Neutrophil (primary cell): ENCODE data around the gene TDP2.
"Not testable (repeated sequence)": the region's sequence is repeated elsewhere in the genome, so short reads cannot be mapped to it uniquely, and the experiment has no call there.

Experiments used
- H3K27ac ChIP-seq: fragments of 200-600 bp; sonication (generic); 2 replicates; pipeline ENCODE4 v1.5.1; 2016; ENCODE audit warnings: mild to moderate bottlenecking, moderate library complexity
- H3K27me3 ChIP-seq: fragments of 200-600 bp; sonication (generic); 2 replicates; pipeline ENCODE4 v1.6.0; 2016; ENCODE audit warnings: mild to moderate bottlenecking
- H3K36me3 ChIP-seq: fragments of 200-600 bp; sonication (generic); 2 replicates; pipeline ENCODE4 v1.5.1; 2017
- H3K4me1 ChIP-seq, 2 experiments: fragments of 200-600 bp in 1 of 2; sonication (generic) in 1 of 2; 1 replicate in 1 of 2; 2 replicates in 1 of 2; pipeline versions ENCODE4 v1.5.1 to v1.6.1; 2013 to 2016; ENCODE audit warnings: low read depth in 1 of 2, low read length in 1 of 2, mild to moderate bottlenecking in 1 of 2, moderate library complexity in 1 of 2; ENCODE audit not compliant: control insufficient read depth in 1 of 2, insufficient read depth in 1 of 2
- H3K4me3 ChIP-seq, 2 experiments: fragments of 200-600 bp in 1 of 2; sonication (generic) in 1 of 2; 1 replicate in 1 of 2; 2 replicates in 1 of 2; pipeline ENCODE4 v1.5.1; 2013 to 2016; ENCODE audit warnings: low read depth in 1 of 2, low read length in 1 of 2, mild to moderate bottlenecking in 1 of 2, moderate library complexity in 1 of 2
- H3K9me3 ChIP-seq: fragments of 200-600 bp; sonication (generic); 2 replicates; pipeline ENCODE4 v1.5.1; 2016
- TF ChIP-seq, protein P1 (sequence below): fragments of 200-600 bp; sonication (generic); IDR thresholded peaks from 2 replicates; pipeline ENCODE4 v1.5.1; 2016; ENCODE audit warnings: antibody characterized with exemption

TDP2 gene

DNA sequence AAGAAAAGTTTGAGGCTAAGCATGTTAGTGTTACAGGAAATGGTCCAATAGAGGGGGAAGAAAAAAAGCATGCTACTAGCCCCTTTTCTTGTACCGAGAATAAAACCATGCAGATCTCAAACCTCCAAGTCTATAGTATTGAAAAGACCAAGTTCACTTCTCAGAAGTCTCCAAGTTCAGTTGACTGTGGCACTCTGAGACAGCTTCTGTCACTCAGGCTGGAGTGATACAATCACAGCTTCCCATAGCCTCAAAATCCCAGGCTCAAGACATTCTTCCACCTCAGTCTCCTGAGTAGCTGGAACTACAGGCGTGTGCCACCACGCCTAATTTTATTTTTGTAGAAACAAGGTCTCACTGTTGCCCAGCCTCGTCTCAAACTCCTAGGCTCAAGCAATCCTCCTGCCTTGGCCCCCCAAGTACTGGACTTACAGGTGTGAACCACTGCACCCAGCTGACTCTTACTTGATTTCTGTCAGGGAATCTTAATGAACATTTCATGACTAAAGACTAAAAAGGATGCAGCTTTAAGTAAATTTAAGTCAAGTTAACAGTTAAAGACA lies 36.1 kb upstream of the TDP2 start:
- H3K36me3 ChIP-seq: peaks cover 79% of the 10 kb centered on the region

GRCh38 chr6:24699521-24700359 lies 33.0 kb upstream of the TDP2 start:
- no peak overlapping the region for H3K4me3 ChIP-seq
- TF ChIP-seq, protein P1, sequence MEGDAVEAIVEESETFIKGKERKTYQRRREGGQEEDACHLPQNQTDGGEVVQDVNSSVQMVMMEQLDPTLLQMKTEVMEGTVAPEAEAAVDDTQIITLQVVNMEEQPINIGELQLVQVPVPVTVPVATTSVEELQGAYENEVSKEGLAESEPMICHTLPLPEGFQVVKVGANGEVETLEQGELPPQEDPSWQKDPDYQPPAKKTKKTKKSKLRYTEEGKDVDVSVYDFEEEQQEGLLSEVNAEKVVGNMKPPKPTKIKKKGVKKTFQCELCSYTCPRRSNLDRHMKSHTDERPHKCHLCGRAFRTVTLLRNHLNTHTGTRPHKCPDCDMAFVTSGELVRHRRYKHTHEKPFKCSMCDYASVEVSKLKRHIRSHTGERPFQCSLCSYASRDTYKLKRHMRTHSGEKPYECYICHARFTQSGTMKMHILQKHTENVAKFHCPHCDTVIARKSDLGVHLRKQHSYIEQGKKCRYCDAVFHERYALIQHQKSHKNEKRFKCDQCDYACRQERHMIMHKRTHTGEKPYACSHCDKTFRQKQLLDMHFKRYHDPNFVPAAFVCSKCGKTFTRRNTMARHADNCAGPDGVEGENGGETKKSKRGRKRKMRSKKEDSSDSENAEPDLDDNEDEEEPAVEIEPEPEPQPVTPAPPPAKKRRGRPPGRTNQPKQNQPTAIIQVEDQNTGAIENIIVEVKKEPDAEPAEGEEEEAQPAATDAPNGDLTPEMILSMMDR: no peak
- no peaks in the 10 kb centered on the region for H3K4me1 ChIP-seq
- no peak overlapping the region for H3K27ac ChIP-seq
- no peaks in the 10 kb centered on the region for H3K9me3 ChIP-seq
- peaks cover 50% of the 10 kb centered on the region for H3K36me3 ChIP-seq
- H3K27me3 ChIP-seq: no peaks in the 10 kb centered on the region

More for the DNA sequence above, 36.1 kb upstream of the TDP2 start:
- Histone ChIP-seq H3K4me1 (no peaks in the 10 kb centered on the region), H3K4me3 (no peak overlapping the region), H3K27me3 (no peaks in the 10 kb centered on the region), H3K9me3 (no peaks in the 10 kb centered on the region), H3K27ac (peak overlapping the region; percentile 18)
- TF ChIP-seq, protein P1: no peak

GRCh38 chr6:24696097-24696496 lies 29.4 kb upstream of the TDP2 start:
- no peak overlapping the region for H3K27ac ChIP-seq
- TF ChIP-seq, protein P1: no peak

GRCh38 chr6:24695635-24696034 lies 28.9 kb upstream of the TDP2 start:
- H3K27ac ChIP-seq, H3K4me1 ChIP-seq, H3K4me3 ChIP-seq, H3K9me3 ChIP-seq, H3K27me3 ChIP-seq: not testable (repeated sequence)
- TF ChIP-seq, protein P1: peak; percentile 63
- H3K36me3 ChIP-seq: peaks cover 12% of the 10 kb centered on the region

More at GRCh38 chr6:24696097-24696496, 29.4 kb upstream of the TDP2 start:
- Histone ChIP-seq H3K4me3 (no peak overlapping the region), H3K9me3 (no peaks in the 10 kb centered on the region), H3K36me3 (peaks cover 16% of the 10 kb centered on the region), H3K4me1 (no peaks in the 10 kb centered on the region), H3K27me3 (no peaks in the 10 kb centered on the region)

DNA sequence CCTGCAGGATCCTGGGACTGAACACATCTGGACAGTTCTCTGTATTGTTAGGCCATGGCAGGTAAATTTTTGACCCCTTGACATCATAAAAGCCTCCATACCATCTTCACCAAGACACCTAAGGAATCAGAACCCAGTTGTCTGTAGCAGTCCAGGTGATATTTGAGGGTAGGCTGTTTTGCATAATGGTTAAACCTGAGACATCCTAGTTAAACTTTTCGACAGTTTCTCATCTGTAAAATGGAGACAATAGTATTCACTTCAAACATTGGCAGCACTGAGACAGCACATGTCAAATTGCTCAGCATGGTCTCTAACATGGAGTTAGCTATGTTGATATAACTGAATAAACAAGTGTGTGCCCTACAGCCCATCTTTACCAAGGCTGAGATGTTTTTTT lies 27.5 kb upstream of the TDP2 start:
- no peaks in the 10 kb centered on the region for H3K9me3 ChIP-seq
- H3K4me1 ChIP-seq: no peaks in the 10 kb centered on the region
- TF ChIP-seq, protein P1: no peak
- no peak overlapping the region for H3K4me3 ChIP-seq
- no peaks in the 10 kb centered on the region for H3K27me3 ChIP-seq
- peaks cover 4% of the 10 kb centered on the region for H3K36me3 ChIP-seq
- H3K27ac ChIP-seq: no peak overlapping the region
